CD14-positive monocyte (primary cell): ENCODE data around the gene ICAM3. TPM values are rescaled to one million over a fixed set of nuclear protein-coding genes. Genes with fewer than 3 reads are reported as not detected.

Experiments
- DNase-seq, 3 donors: peaks; one replicate each; pipeline ENCODE4 v3.0.0-alpha.2; 2011 to 2022
- H2AFZ ChIP-seq: 2 replicates; pipeline ENCODE4 v1.6.0; 2012; ENCODE audit warnings: mild to moderate bottlenecking, low read depth, low read length, inconsistent platforms; ENCODE audit not compliant: insufficient read depth, poor library complexity, severe bottlenecking
- H3K27ac ChIP-seq, 2 donors: 1 replicate in 1 of 2; 2 replicates in 1 of 2; pipeline ENCODE4 v1.5.1; 2012 to 2013; ENCODE audit warnings: low read length in 2 of 2, control low read depth in 1 of 2, inconsistent platforms in 1 of 2, low read depth in 1 of 2, mild to moderate bottlenecking in 1 of 2
- H3K27me3 ChIP-seq, 2 donors: one replicate each; pipeline versions ENCODE4 v1.6.0 to v1.6.1; 2011 to 2013; ENCODE audit warnings: low read length in 2 of 2; ENCODE audit not compliant: control insufficient read depth in 2 of 2, insufficient read depth in 2 of 2
- H3K36me3 ChIP-seq, 2 donors: replicated peaks in 1 of 2; 1 replicate in 1 of 2; 2 replicates in 1 of 2; pipeline versions ENCODE4 v1.5.1 to v1.6.1; 2012 to 2013; ENCODE audit warnings: low read length in 2 of 2, control low read depth in 1 of 2, inconsistent platforms in 1 of 2, mild to moderate bottlenecking in 1 of 2; ENCODE audit not compliant: insufficient read depth in 2 of 2, control insufficient read depth in 1 of 2
- H3K4me1 ChIP-seq, 2 donors: 1 replicate in 1 of 2; 2 replicates in 1 of 2; pipeline versions ENCODE4 v1.5.1 to v1.6.1; 2012 to 2013; ENCODE audit warnings: low read length in 2 of 2, control low read depth in 1 of 2, inconsistent platforms in 1 of 2, mild to moderate bottlenecking in 1 of 2, moderate library complexity in 1 of 2; ENCODE audit not compliant: insufficient read depth in 2 of 2, control insufficient read depth in 1 of 2
- H3K4me2 ChIP-seq: replicated peaks from 2 replicates; pipeline ENCODE3; 2012; ENCODE audit warnings: low read length, moderate library complexity, mild to moderate bottlenecking; ENCODE audit not compliant: poor library complexity, severe bottlenecking; ENCODE audit errors: extremely low read depth
- H3K4me3 ChIP-seq, 3 experiments: fragments of 200-600 bp in 1 of 3; sonication (generic) in 1 of 3; replicated peaks in 1 of 3; 1 replicate in 2 of 3; 2 replicates in 1 of 3; pipeline ENCODE4 v1.5.1; 2011 to 2013; ENCODE audit warnings: low read length in 3 of 3, mild to moderate bottlenecking in 3 of 3, control low read depth in 2 of 3, low read depth in 2 of 3, inconsistent platforms in 1 of 3, moderate library complexity in 1 of 3
- H3K79me2 ChIP-seq: 2 replicates; pipeline ENCODE4 v1.6.0; 2012; ENCODE audit warnings: mild to moderate bottlenecking, control low read depth, inconsistent platforms, low read length, moderate library complexity; ENCODE audit not compliant: insufficient read depth
- H3K9ac ChIP-seq: 2 replicates; pipeline ENCODE4 v1.6.0; 2017; ENCODE audit warnings: low read length, mild to moderate bottlenecking; ENCODE audit not compliant: insufficient read depth, poor library complexity, severe bottlenecking
- H3K9me3 ChIP-seq, 2 donors: replicated peaks in 1 of 2; 1 replicate in 1 of 2; 2 replicates in 1 of 2; pipeline versions ENCODE4 v1.5.1 to v1.6.1; 2012 to 2013; ENCODE audit warnings: low read length in 2 of 2, control low read depth in 1 of 2; ENCODE audit not compliant: control insufficient read depth in 1 of 2, insufficient read depth in 1 of 2
- H4K20me1 ChIP-seq: 2 replicates; pipeline ENCODE4 v1.6.0; 2012; ENCODE audit warnings: mild to moderate bottlenecking, low read length, control low read depth, moderate library complexity; ENCODE audit not compliant: insufficient read depth
- H3K27ac Mint-ChIP-seq, 7 donors: one replicate each; pipeline ENCODE4 v1.8.0; 2020; ENCODE audit warnings: mild to moderate bottlenecking in 7 of 7, mixed read lengths in 7 of 7, moderate library complexity in 6 of 7, inconsistent platforms in 2 of 7
- H3K27me3 Mint-ChIP-seq, 3 donors: one replicate each; pipeline ENCODE4 v1.8.0; 2021 to 2022; ENCODE audit warnings: low read depth in 3 of 3, mild to moderate bottlenecking in 3 of 3, mixed read lengths in 3 of 3, moderate library complexity in 3 of 3, inconsistent platforms in 1 of 3
- H3K36me3 Mint-ChIP-seq, 2 donors: one replicate each; pipeline ENCODE4 v1.8.0; 2020; ENCODE audit warnings: mixed read lengths in 2 of 2, inconsistent platforms in 1 of 2, mild to moderate bottlenecking in 1 of 2
- H3K4me1 Mint-ChIP-seq: one replicate; pipeline ENCODE4 v1.8.0; 2020; ENCODE audit warnings: mild to moderate bottlenecking, mixed read lengths
- H3K4me3 Mint-ChIP-seq, 2 donors: one replicate each; pipeline ENCODE4 v1.8.0; 2020; ENCODE audit warnings: mild to moderate bottlenecking in 2 of 2, mixed read lengths in 2 of 2, moderate library complexity in 1 of 2
- H3K9me3 Mint-ChIP-seq, 7 donors: one replicate each; pipeline ENCODE4 v1.8.0; 2020 to 2022; ENCODE audit warnings: mixed read lengths in 7 of 7, mild to moderate bottlenecking in 6 of 7, moderate library complexity in 6 of 7, inconsistent platforms in 2 of 7
- WGBS: methylation state at CpG from one replicate; pipeline ENCODE4 v1.1.5; 2013; ENCODE audit warnings: missing lambda C conversion rate; ENCODE audit not compliant: insufficient coverage; 5-methylcytosine and 5-hydroxymethylcytosine counted together
- intact Hi-C, 2 donors: fragments of 100-400 bp; cut with micrococcal nuclease; formaldehyde crosslinking; loops; one replicate each; pipeline versions ENCODE4 v1.15.0 to v1.15.1; 2023
- polyA plus RNA-seq, 3 donors: library from polyadenylated mRNA; depleted of rRNA in 1 of 3; unstranded in 2 of 3; stranded (reverse) in 1 of 3; fragments of 300-500 nt in 2 of 3; fragments of >200 nt in 1 of 3; fragmentation: Illumina TruSeq in 2 of 3; gene quantifications; 1 replicate in 2 of 3; 2 replicates in 1 of 3; pipeline ENCODE4 v1.2.3, GENCODE V29; 2012 to 2021
- TF ChIP-seq, protein P1 (sequence below): fragments of 200-600 bp; IDR thresholded peaks from one replicate; pipeline ENCODE4 v1.8.0; 2022; ENCODE audit warnings: antibody characterized with exemption, mild to moderate bottlenecking

Gene ICAM3
- polyA plus RNA-seq, 3 donors: 189 to 234 (median 198) TPM

GRCh38 chr19:10306327-10306726 is 33.1 kb downstream of the ICAM3 start:
- Mint-ChIP-seq H3K4me3 (no peak overlapping the region), H3K9me3 (no peaks in the 10 kb centered on the region), H3K27me3 (peaks cover 2 to 9% (median 3%) of the 10 kb centered on the region in 3 donors), H3K36me3 (peaks cover 2 to 8% of the 10 kb centered on the region in 2 donors), H3K4me1 (peaks cover 29% of the 10 kb centered on the region), H3K27ac (peak overlapping the region in 2 of 7 donors; percentile 7 to 40)
- H3K27me3 ChIP-seq: no peaks in the 10 kb centered on the region
- DNase-seq: no peak
- no peaks in the 10 kb centered on the region for H3K79me2 ChIP-seq
- H3K9me3 ChIP-seq: no peaks in the 10 kb centered on the region
- no peak overlapping the region for H2AFZ ChIP-seq
- H3K27ac ChIP-seq: no peak overlapping the region
- no peak overlapping the region for H3K4me2 ChIP-seq
- no peaks in the 10 kb centered on the region for H3K36me3 ChIP-seq
- H3K4me3 ChIP-seq: no peak overlapping the region
- TF ChIP-seq, protein P1, sequence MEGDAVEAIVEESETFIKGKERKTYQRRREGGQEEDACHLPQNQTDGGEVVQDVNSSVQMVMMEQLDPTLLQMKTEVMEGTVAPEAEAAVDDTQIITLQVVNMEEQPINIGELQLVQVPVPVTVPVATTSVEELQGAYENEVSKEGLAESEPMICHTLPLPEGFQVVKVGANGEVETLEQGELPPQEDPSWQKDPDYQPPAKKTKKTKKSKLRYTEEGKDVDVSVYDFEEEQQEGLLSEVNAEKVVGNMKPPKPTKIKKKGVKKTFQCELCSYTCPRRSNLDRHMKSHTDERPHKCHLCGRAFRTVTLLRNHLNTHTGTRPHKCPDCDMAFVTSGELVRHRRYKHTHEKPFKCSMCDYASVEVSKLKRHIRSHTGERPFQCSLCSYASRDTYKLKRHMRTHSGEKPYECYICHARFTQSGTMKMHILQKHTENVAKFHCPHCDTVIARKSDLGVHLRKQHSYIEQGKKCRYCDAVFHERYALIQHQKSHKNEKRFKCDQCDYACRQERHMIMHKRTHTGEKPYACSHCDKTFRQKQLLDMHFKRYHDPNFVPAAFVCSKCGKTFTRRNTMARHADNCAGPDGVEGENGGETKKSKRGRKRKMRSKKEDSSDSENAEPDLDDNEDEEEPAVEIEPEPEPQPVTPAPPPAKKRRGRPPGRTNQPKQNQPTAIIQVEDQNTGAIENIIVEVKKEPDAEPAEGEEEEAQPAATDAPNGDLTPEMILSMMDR: no peak
- intact Hi-C loops: no loop called here
- WGBS: no CpG with 5 or more reads among the region's 5 CpGs
- peaks cover 26 to 33% of the 10 kb centered on the region in 2 donors for H3K4me1 ChIP-seq
- no peak overlapping the region for H3K9ac ChIP-seq
- H4K20me1 ChIP-seq: no peaks in the 10 kb centered on the region

DNA sequence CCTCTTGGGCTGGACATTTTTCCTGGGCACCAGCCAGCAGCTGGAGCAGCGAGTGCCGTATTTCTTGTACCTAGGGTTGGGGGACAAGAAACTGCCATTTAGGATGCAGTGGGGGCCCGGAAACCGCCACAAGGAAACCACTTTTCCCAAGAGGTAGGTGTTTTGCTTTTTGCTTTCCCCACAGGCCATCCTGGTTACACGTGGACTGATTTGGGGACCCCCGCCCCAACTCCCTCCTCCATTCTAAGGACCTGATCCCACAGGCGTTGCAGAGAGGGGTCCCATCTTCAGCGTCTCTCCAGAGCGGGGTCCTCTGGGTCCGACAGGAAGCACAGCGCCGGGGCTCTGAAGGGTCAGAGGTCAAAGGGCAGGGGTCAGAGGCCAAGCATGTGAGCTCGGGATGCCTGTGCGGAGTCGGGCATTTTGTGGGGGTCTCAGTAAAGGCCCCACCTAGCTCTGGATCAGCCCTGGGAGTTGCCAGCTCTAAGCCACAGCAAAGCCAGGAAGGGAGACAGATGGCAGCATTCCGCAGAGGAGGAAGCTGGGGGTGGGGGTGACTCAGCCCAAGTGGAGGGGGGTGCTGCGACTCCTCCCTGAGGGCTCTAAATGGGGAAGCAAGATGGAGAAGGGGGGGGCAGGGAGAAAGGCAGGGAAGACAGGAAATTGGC is 34.2 kb downstream of the ICAM3 start:
- peak; percentile 79 to 92 (median 84) for DNase-seq
- H3K36me3 ChIP-seq: no peaks in the 10 kb centered on the region
- peak overlapping the region; percentile 69 for H3K4me2 ChIP-seq

More for the DNA sequence above, 34.2 kb downstream of the ICAM3 start:
- TF ChIP-seq, protein P1: no peak
- Histone ChIP-seq H3K9ac (peak overlapping the region; percentile 59), H3K9me3 (no peaks in the 10 kb centered on the region), H4K20me1 (no peaks in the 10 kb centered on the region), H3K79me2 (no peaks in the 10 kb centered on the region), H3K27ac (peak overlapping the region; percentile 55 to 92), H2AFZ (peak overlapping the region; percentile 70), H3K27me3 (no peaks in the 10 kb centered on the region), H3K4me3 (peak overlapping the region; percentile 0 to 68 (median 25)), H3K4me1 (peaks cover 32 to 41% of the 10 kb centered on the region in 2 donors)
- H3K4me1 Mint-ChIP-seq: peaks cover 32% of the 10 kb centered on the region
- H3K27ac Mint-ChIP-seq: peak overlapping the region; percentile 89 to 97 (median 93)
- H3K27me3 Mint-ChIP-seq: peaks cover 0 to 12% (median 4%) of the 10 kb centered on the region in 3 donors
- H3K36me3 Mint-ChIP-seq: peaks cover 2 to 6% of the 10 kb centered on the region in 2 donors
- H3K4me3 Mint-ChIP-seq: peak overlapping the region; percentile 58 to 81
- intact Hi-C loops: no loop called here
- WGBS: 4% methylated on average over 11 of the region's 17 CpGs
- H3K9me3 Mint-ChIP-seq: no peaks in the 10 kb centered on the region
